Measurements from ENCODE around the gene LSS. TPM values are rescaled to one million over a fixed set of nuclear protein-coding genes. Genes with fewer than 3 reads are reported as not detected.

The LSS gene
- total and polyA plus RNA-seq, 2 of the 4 experiments (the other 2 are of a cell fraction) = 43.4 to 58.1 TPM

GRCh38 chr21:46205166-46205565 is 23.4 kb downstream of the LSS start:
- Histone ChIP-seq H3K36me3 (ENCODE audit: control insufficient read depth, insufficient read depth, low read length) (peaks cover 44% of the 10 kb centered on the region), H3K4ac (ENCODE audit: low read depth, low read length) (no peak overlapping the region), H2BK20ac (ENCODE audit: low read depth, low read length) (no peak overlapping the region), H3K4me2 (ENCODE audit: low read depth, low read length) (no peak overlapping the region), H4K20me1 (ENCODE audit: insufficient read depth, low read length) (no peaks in the 10 kb centered on the region; the same call in 1 of the 2 replicates), H2BK5ac (ENCODE audit: low read depth, low read length, poor library complexity, severe bottlenecking) (no peak overlapping the region), H3K4me3 (ENCODE audit: insufficient read depth, low read depth, low read length) (no peak overlapping the region), H3K9ac (ENCODE audit: low read depth, low read length) (no peak overlapping the region), H3K27ac (ENCODE audit: insufficient read depth, low read length) (no peak overlapping the region), H3K14ac (replicated peaks; ENCODE audit: low read depth, low read length) (no peak overlapping the region), H4K8ac (ENCODE audit: low read depth in 2 of 2, low read length in 2 of 2) (no peak overlapping the region), H3K79me1 (ENCODE audit: low read depth in 1 of 2, low read length in 2 of 2) (no peaks in the 10 kb centered on the region; a peak in 1 of 4 replicates), H4K91ac (ENCODE audit: insufficient read depth, low read depth, low read length) (no peak overlapping the region), H3K9me1 (ENCODE audit: insufficient read depth, low read length) (no peaks in the 10 kb centered on the region; the same call in 1 of the 2 replicates), H3K27me3 (ENCODE audit: control insufficient read depth, insufficient read depth, low read length) (no peaks in the 10 kb centered on the region), H3K9me3 (ENCODE audit: control insufficient read depth, insufficient read depth, low read length) (no peaks in the 10 kb centered on the region), H2AK5ac (ENCODE audit: low read depth, low read length) (no peak overlapping the region), H3K4me1 (ENCODE audit: control insufficient read depth, insufficient read depth, low read length) (no peaks in the 10 kb centered on the region), H2BK15ac (ENCODE audit: low read depth, low read length) (no peak overlapping the region), H2BK120ac (ENCODE audit: low read depth, low read length) (no peak overlapping the region), H2AK9ac (replicated peaks; ENCODE audit: low read depth, low read length, poor library complexity) (no peak overlapping the region), H2AFZ (replicated peaks; ENCODE audit: low read length, poor library complexity) (no peak overlapping the region), H3K23ac (ENCODE audit: low read depth, low read length) (no peak overlapping the region), H3K18ac (ENCODE audit: low read depth, low read length) (no peak overlapping the region), H3K56ac (ENCODE audit: extremely low read depth, insufficient read depth, low read length) (no peak overlapping the region), H4K5ac (ENCODE audit: low read depth, low read length) (no peak overlapping the region)
- DNase-seq (no peak), ATAC-seq (ENCODE audit: low read depth) (no peak)
- BruUV-seq (replicated peaks) = no TSS peak
- intact Hi-C loops (cut with micrococcal nuclease) (no loop called here), in situ Hi-C loops (cut with MboI; ENCODE audit: low sequenced_read_pairs) (no loop called here), dilution Hi-C loops (cut with HindIII; ENCODE audit: low sequenced_read_pairs, unreplicated experiment) (no loop called here)
- WGBS, 2 experiments (ENCODE audit: extremely low coverage in 2 of 2, insufficient read length in 1 of 2) = 87% methylated on average over 4 of the region's 18 CpGs; no CpG with 5 or more reads in 1 of the 2 experiments
- ChIA-PET CTCF (no interaction called here), POLR2A (ENCODE audit: unreplicated experiment) (no interaction called here)
- TF ChIP-seq NFE2L2 (IDR thresholded peaks at IDR 0.05; ENCODE audit: low read depth, low read length) (no peak), MXI1 (IDR thresholded peaks at IDR 0.05; ENCODE audit: borderline replicate concordance, low read depth, low read length) (no peak), USF2 (IDR thresholded peaks at IDR 0.05; ENCODE audit: low read depth, low read length) (no peak), CEBPB (IDR thresholded peaks at IDR 0.05; ENCODE audit: low read depth, low read length) (no peak), BHLHE40 (IDR thresholded peaks at IDR 0.05; ENCODE audit: low read depth, low read length) (no peak), RFX5 (IDR thresholded peaks at IDR 0.05; ENCODE audit: low read depth, low read length) (no peak)
